Bronchial epithelial cell (primary cell): Measurements from ENCODE around the gene ONECUT3. TPM values are rescaled to one million over a fixed set of nuclear protein-coding genes. Genes with fewer than 3 reads are reported as not detected.

Experiments used
- DNase-seq: peaks from one replicate; pipeline ENCODE4 v3.0.0-alpha.2; 2010; ENCODE audit warnings: low read depth
- FAIRE-seq: peaks from 2 replicates; lab custom pipeline; 2011; peaks lifted over from hg19 to GRCh38; lab: Jason Lieb, UNC
- H3K27me3 ChIP-seq: 2 replicates; pipeline ENCODE4 v1.5.1; 2011; ENCODE audit warnings: low read length; ENCODE audit not compliant: control insufficient read depth, insufficient read depth
- H3K36me3 ChIP-seq: 2 replicates; pipeline ENCODE4 v1.5.1; 2011; ENCODE audit warnings: low read length; ENCODE audit not compliant: control insufficient read depth, insufficient read depth
- H3K4me3 ChIP-seq: 2 replicates; pipeline ENCODE4 v1.5.1; 2011; ENCODE audit warnings: mild to moderate bottlenecking, low read depth, low read length, control low read depth
- CTCF ChIP-seq: IDR thresholded peaks from 2 replicates; pipeline ENCODE4 v1.5.1; 2011; ENCODE audit warnings: mild to moderate bottlenecking, moderate library complexity, low read length, control low read depth, inconsistent platforms; ENCODE audit not compliant: insufficient read depth, severe bottlenecking
- total RNA-seq: library from RNA; depleted of rRNA; stranded (reverse); fragments of >200 nt; gene quantifications from 2 replicates; pipeline ENCODE4 v1.2.1, GENCODE V29; 2014

Gene ONECUT3
- total RNA-seq, 1 donor from 2014 or later = under 0.01 TPM

- no peaks in the 10 kb centered on the region for H3K36me3 ChIP-seq
- no peak for TF ChIP-seq CTCF
- DNase-seq (no peak), FAIRE-seq (no peak)
- no peak overlapping the region for H3K4me3 ChIP-seq
- H3K27me3 ChIP-seq = peaks cover 5% of the 10 kb centered on the region
These were observed 30.0 kb downstream of the ONECUT3 start for GRCh38 chr19:1783354-1783753.

DNA sequence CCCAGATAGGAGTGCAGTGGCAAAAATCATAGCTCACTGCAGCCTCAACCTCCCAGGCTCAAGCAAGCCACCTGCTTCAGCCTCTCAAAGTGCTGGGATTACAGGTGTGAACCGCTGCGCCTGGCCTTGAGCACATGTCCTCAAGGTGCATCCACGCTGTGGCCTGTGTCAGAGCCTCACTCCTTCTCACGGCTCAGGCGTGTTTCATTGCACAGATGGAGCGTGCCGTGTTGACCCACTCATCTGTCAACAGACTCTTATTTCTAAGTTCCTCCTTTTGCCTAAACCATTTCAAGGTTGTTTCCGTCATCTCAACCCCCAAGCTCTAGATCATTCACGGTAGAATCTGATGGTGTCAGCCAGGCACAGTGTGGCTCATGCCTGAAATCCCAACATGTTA is 30.6 kb downstream of the ONECUT3 start:
- Histone ChIP-seq H3K36me3 (no peaks in the 10 kb centered on the region), H3K27me3 (peaks cover 5% of the 10 kb centered on the region), H3K4me3 (no peak overlapping the region)
- no peak for FAIRE-seq
- no peak for DNase-seq
- TF ChIP-seq CTCF = no peak

- DNase-seq (no peak), FAIRE-seq (no peak)
- TF ChIP-seq CTCF = no peak
- Histone ChIP-seq H3K36me3 (no peaks in the 10 kb centered on the region), H3K27me3 (peaks cover 5% of the 10 kb centered on the region), H3K4me3 (no peak overlapping the region)
These were observed 32.0 kb downstream of the ONECUT3 start for GRCh38 chr19:1785310-1785709.

GRCh38 chr19:1786668-1787067 is 33.4 kb downstream of the ONECUT3 start:
- no peak for FAIRE-seq
- DNase-seq = no peak
- no peaks in the 10 kb centered on the region for H3K36me3 ChIP-seq
- no peak for TF ChIP-seq CTCF
- H3K4me3 ChIP-seq = no peak overlapping the region
- H3K27me3 ChIP-seq = peaks cover 5% of the 10 kb centered on the region

DNA sequence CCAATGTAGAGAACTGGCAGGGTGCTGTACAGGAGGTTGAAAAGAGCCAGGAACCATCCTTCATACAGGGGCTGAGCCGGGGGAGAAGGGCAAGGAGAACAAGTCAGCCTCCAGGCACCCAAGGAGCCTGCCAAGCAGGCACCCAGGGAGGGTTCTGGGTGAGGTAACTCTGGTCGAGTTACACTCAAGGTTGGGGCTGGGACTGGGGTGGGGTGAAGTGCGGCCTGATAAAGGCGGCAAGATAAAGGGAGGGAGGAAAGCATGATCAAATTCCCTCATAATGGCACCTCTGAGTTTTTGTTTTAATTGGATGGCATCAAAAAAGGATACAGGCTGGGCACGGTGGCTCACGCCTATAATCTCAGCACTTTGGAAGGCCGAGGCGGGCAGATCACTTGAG is 33.8 kb downstream of the ONECUT3 start:
- DNase-seq = no peak
- H3K36me3 ChIP-seq = no peaks in the 10 kb centered on the region
- peaks cover 5% of the 10 kb centered on the region for H3K27me3 ChIP-seq
- no peak for FAIRE-seq
- TF ChIP-seq CTCF = no peak
- H3K4me3 ChIP-seq = no peak overlapping the region
